ENCODE measurements around the gene EPHB3. TPM values are rescaled to one million over a fixed set of nuclear protein-coding genes. Genes with fewer than 3 reads are reported as not detected.
A peak's percentile ranks its signal among the peaks of the same experiment; 100 is the strongest.

Gene EPHB3
- polyA plus RNA-seq, 2 of the 4 experiments (the other 2 are of a cell fraction) = 0.36 to 0.50 TPM

GRCh38 chr3:184531626-184532280 is 29.8 kb upstream of the EPHB3 start (continued):
- no peak for TF ChIP-seq EP300 (IDR thresholded peaks at IDR 0.05)
- no peak for TF ChIP-seq HES2 (IDR thresholded peaks at IDR 0.05)
- TF ChIP-seq E2F6 (IDR thresholded peaks at IDR 0.05; ENCODE audit: borderline replicate concordance, low read depth) = no peak

- Histone ChIP-seq H3K4me3 (no peak overlapping the region), H3K4me2 (no peak overlapping the region), H3K9me3 (no peaks in the 10 kb centered on the region), H3K27ac (no peak overlapping the region), H3K4me1 (no peaks in the 10 kb centered on the region)
- POLR2A ChIA-PET = no interaction called here
- 62% methylated on average over 8 of the region's 8 CpGs for WGBS (ENCODE audit: missing lambda C conversion rate)
- TF ChIP-seq RARB (CRISPR knock-in tag; IDR thresholded peaks at IDR 0.05) = no peak
- peak; percentile 27; the same call in 1 of the 2 replicates for TF ChIP-seq REST (IDR thresholded peaks at IDR 0.05)
- no peak for DNase-seq (ENCODE audit: low read depth in 1 of 2, low spot score in 1 of 2)
- ATAC-seq = no peak
- no peak for FAIRE-seq
- CTCF ChIA-PET = interaction anchor here (0.5 to 9.8 kb wide), 7 partner anchors 8 to 285 kb away, joined by 3 to 52 read pairs (median 4); partner anchors contain the start of gene EPHB3
Measured at GRCh38 chr3:184532940-184533732, 28.4 kb upstream of the EPHB3 start.

GRCh38 chr3:184537885-184538665 is 23.5 kb upstream of the EPHB3 start:
- H3K4me3 ChIP-seq = no peak overlapping the region
- TF ChIP-seq CBX8 (IDR thresholded peaks at IDR 0.05) (no peak), USF2 (IDR thresholded peaks at IDR 0.05) (no peak), EHF (CRISPR knock-in tag; IDR thresholded peaks at IDR 0.05) (no peak), CBX2 (IDR thresholded peaks at IDR 0.05; ENCODE audit: borderline replicate concordance, low read depth) (no peak), POLR2AphosphoS2 (conservative IDR thresholded peaks at IDR 0.05; ENCODE audit: low read length) (no peak), NR3C1 (IDR thresholded peaks at IDR 0.05) (no peak), RFX5 (IDR thresholded peaks at IDR 0.05) (no peak), RAD21 (conservative IDR thresholded peaks at IDR 0.05 in 1 of 2, IDR thresholded peaks at IDR 0.05 in 1 of 2) (no peak), SREBF2 (IDR thresholded peaks at IDR 0.05) (no peak), BCL3 (IDR thresholded peaks at IDR 0.05) (no peak)
- DNase-seq (ENCODE audit: low read depth in 1 of 2, low spot score in 1 of 2) = no peak
- no peaks in the 10 kb centered on the region for H3K4me1 ChIP-seq
- no peaks in the 10 kb centered on the region for H3K9me3 ChIP-seq
- ChIA-PET POLR2A (no interaction called here), CTCF (interaction anchor here (1.0 to 11.1 kb wide), 7 partner anchors 23 to 241 kb away, joined by 3 to 171 read pairs (median 5); partner anchors contain the start of genes EPHB3 and THPO)
- H3K27ac ChIP-seq = no peak overlapping the region
- ATAC-seq = no peak
- FAIRE-seq = no peak
- no peak overlapping the region for H3K4me2 ChIP-seq
- 42% methylated on average over 8 of the region's 8 CpGs for WGBS (ENCODE audit: missing lambda C conversion rate)
